GM12878 (cell line): ENCODE data around the gene DALRD3. TPM values are rescaled to one million over a fixed set of nuclear protein-coding genes. Genes with fewer than 3 reads are reported as not detected.
A peak's percentile ranks its signal among the peaks of the same experiment; 100 is the strongest.

Experiments used
- ATAC-seq: fragments of 200-7000 bp; cut with Tn5 transposase; 3 replicates; pipeline ENCODE4 v1.9.1; 2020; ENCODE audit warnings: mild to moderate bottlenecking, moderate library complexity
- BruUV-seq: library from RNA; stranded (reverse); fragments of 400-500 nt; replicated peaks from 2 replicates; lab custom pipeline; 2021; lab: Mats Ljungman, UMichigan
- CTCF ChIA-PET: fragments of 300-600 bp; sonication (Branson Sonifier 250); formaldehyde crosslinking; extraction: SDS; loops from one replicate; lab custom pipeline; 2021; ENCODE audit warnings: inconsistent platforms; lab: Yijun Ruan, JAX
- POLR2A ChIA-PET: fragments of 350-600 bp; formaldehyde crosslinking; extraction: SDS; loops from one replicate; lab custom pipeline; 2021; ENCODE audit warnings: inconsistent platforms; lab: Charles Lee
- RAD21 ChIA-PET: fragments of 300-600 bp; sonication (Branson Sonifier 250); formaldehyde crosslinking; loops from one replicate; lab custom pipeline; 2023; ENCODE audit warnings: antibody characterized with exemption; ENCODE audit not compliant: unreplicated experiment; lab: Charles Lee
- SMC1A ChIA-PET: fragments of 300-600 bp; sonication (Branson Sonifier 250); formaldehyde crosslinking; loops from one replicate; lab custom pipeline; 2023; ENCODE audit not compliant: unreplicated experiment, uncharacterized antibody; lab: Charles Lee
- DNase-seq: peaks from one replicate; pipeline ENCODE4 v3.0.0-alpha.2; 2011; ENCODE audit warnings: low read depth, low spot score
- FAIRE-seq: peaks from 3 replicates; lab custom pipeline; 2011; peaks lifted over from hg19 to GRCh38; lab: Jason Lieb, UNC
- H2AFZ ChIP-seq: 2 replicates; pipeline ENCODE4 v1.6.0; 2011; ENCODE audit warnings: low read depth, low read length, control low read depth; ENCODE audit not compliant: control insufficient read depth
- H3K27ac ChIP-seq: 2 replicates; pipeline ENCODE4 v1.5.1; 2011; ENCODE audit warnings: control low read depth; ENCODE audit not compliant: control insufficient read depth, insufficient read depth
- H3K27me3 ChIP-seq, 2 experiments: replicated peaks in 1 of 2; 2 replicates each; pipeline versions ENCODE4 v1.6.0 to v1.6.1; 2011; ENCODE audit warnings: low read length in 1 of 2; ENCODE audit not compliant: control insufficient read depth in 2 of 2, insufficient read depth in 2 of 2
- H3K36me3 ChIP-seq, 2 experiments: 2 replicates each; pipeline ENCODE4 v1.5.1; 2011; ENCODE audit warnings: low read length in 1 of 2; ENCODE audit not compliant: control insufficient read depth in 2 of 2, insufficient read depth in 2 of 2
- H3K4me1 ChIP-seq: 2 replicates; pipeline ENCODE4 v1.6.1; 2011; ENCODE audit warnings: mild to moderate bottlenecking, low read length, moderate library complexity, mixed read lengths; ENCODE audit not compliant: control insufficient read depth, insufficient read depth
- H3K4me2 ChIP-seq: 2 replicates; pipeline ENCODE4 v1.6.0; 2011; ENCODE audit warnings: control low read depth; ENCODE audit not compliant: control insufficient read depth, insufficient read depth
- H3K4me3 ChIP-seq: fragments of 200-600 bp; sonication (generic); 2 replicates; pipeline ENCODE4 v1.5.1; 2016
- H3K79me2 ChIP-seq: 2 replicates; pipeline ENCODE4 v1.6.0; 2011; ENCODE audit warnings: low read length; ENCODE audit not compliant: control insufficient read depth, insufficient read depth
- H3K9ac ChIP-seq: 2 replicates; pipeline ENCODE4 v1.8.0; 2011; ENCODE audit warnings: low read length, control low read depth, mixed read lengths; ENCODE audit not compliant: control insufficient read depth, insufficient read depth
- H3K9me3 ChIP-seq: replicated peaks from 3 replicates; pipeline ENCODE4 v1.5.1; 2011; ENCODE audit warnings: mild to moderate bottlenecking, low read length; ENCODE audit not compliant: control insufficient read depth, insufficient read depth
- H4K20me1 ChIP-seq: 2 replicates; pipeline ENCODE4 v1.6.0; 2011; ENCODE audit not compliant: control insufficient read depth, insufficient read depth
- POLR2AphosphoS5 ChIP-seq: IDR thresholded peaks from 2 replicates; pipeline ENCODE4 v1.6.1; 2011; ENCODE audit warnings: mild to moderate bottlenecking, low read length, inconsistent platforms
- WRNIP1 ChIP-seq: IDR thresholded peaks from 2 replicates; pipeline ENCODE4 v1.6.1; 2011; ENCODE audit warnings: low read depth, low read length, improper control_type of control experiment, borderline replicate concordance
- WGBS: methylation state at CpG from one replicate; pipeline ENCODE4 v1.1.6; 2016; ENCODE audit warnings: low lambda C conversion rate; ENCODE audit not compliant: insufficient replicate concordance, insufficient coverage; ENCODE audit errors: missing lambda C conversion rate; 5-methylcytosine and 5-hydroxymethylcytosine counted together
- in situ Hi-C: fragments of 300-500 bp; cut with MboI; formaldehyde crosslinking; loops from 9 replicates; pipeline ENCODE4 v1.14.3; 2018; ENCODE audit warnings: mixed read lengths
- intact Hi-C: fragments of 100-400 bp; cut with micrococcal nuclease; formaldehyde crosslinking; loops from one replicate; pipeline ENCODE4 v1.14.2; 2022; ENCODE audit not compliant: unreplicated experiment
- polyA plus RNA-seq, 11 experiments: library from polyadenylated mRNA; depleted of rRNA in 4 of 11; unstranded in 6 of 11; stranded (reverse) in 5 of 11; fragments of >200 nt; fragmentation: Nextera tagmentation in 4 of 11; fragmentation: Illumina TruSeq in 1 of 11; extraction: Ambion mirVana in 4 of 11; extraction: Trizol in 1 of 11; gene quantifications; 1 replicate in 1 of 11; 2 replicates in 10 of 11; pipeline versions ENCODE4 v1.2.1 to v1.2.3, GENCODE V29; 2011 to 2016; ENCODE audit warnings: inconsistent platforms in 2 of 11, missing spikeins in 2 of 11, low read depth in 1 of 11
- total RNA-seq, 4 experiments: library from RNA; depleted of rRNA in 3 of 4; stranded (reverse); fragments of >200 nt in 3 of 4; fragmentation: Illumina TruSeq in 1 of 4; extraction: Trizol in 1 of 4; gene quantifications; 2 replicates each; pipeline versions ENCODE4 v1.2.1 to v1.2.3, GENCODE V29; 2013 to 2021

DALRD3 gene
- total and polyA plus RNA-seq, 10 of the 15 experiments (the other 5 are each of a cell fraction or from before 2014, with no cell fraction given): 10.1 to 28.2 (median 21.6) TPM

DNA sequence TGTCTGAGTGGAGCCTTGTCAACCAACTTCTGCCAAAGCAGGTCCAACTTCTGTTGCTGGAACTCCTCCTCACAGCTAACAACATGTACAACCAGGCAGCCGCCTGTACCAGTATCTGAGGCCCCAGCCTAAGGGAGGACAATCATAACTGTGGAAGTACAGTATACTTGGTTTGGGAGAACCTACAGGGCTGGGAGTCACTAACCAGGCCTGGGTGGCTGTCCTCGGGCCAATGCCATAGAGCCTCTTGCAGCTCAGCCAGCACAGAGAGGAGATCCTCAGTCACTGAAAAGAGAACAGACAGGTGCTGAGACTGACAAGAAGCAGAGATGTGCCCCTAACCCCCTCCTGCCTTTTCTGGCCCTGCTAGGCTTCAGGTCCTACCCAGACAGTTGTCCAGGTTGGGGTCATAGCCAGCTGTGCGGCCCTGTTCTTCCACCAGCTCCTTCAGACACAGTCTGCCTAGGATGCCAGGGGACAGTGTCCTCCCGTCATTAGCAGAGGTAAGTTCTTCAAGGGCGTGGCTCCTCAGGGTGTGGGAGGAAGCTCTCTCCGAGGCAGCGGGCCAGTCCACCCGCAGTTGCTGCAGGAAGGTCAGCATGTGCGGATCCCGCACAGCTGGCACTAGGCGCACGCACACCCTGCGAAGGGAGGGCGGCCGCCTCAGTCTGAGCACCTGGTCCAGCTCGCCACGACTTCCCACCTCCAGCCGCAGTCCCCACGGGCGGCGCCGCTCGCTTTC is 980 bp downstream of the DALRD3 start:
- TF ChIP-seq POLR2AphosphoS5 (peak; percentile 41; the same call in 1 of the 2 replicates), WRNIP1 (no peak)
- TF ChIP-seq, all 136 proteins: peak for 1
- no peak for FAIRE-seq
- peaks cover 23 to 26% of the 10 kb centered on the region in 2 experiments for H3K36me3 ChIP-seq
- peaks cover 31% of the 10 kb centered on the region for H3K79me2 ChIP-seq
- no peak overlapping the region; the same call in 1 of the 2 replicates for H2AFZ ChIP-seq
- no TSS peak for BruUV-seq
- H4K20me1 ChIP-seq: 0 out of 2 replicates have a peak, but pooled peaks cover 3% of the 10 kb centered on the region
- in situ Hi-C loops: no loop called here
- H3K4me1 ChIP-seq: peaks cover 5% of the 10 kb centered on the region; the same call in 1 of the 2 replicates
- H3K27me3 ChIP-seq: no peaks in the 10 kb centered on the region
- ChIA-PET RAD21 (interaction anchor here (1.0 to 2.3 kb wide), 2 partner anchors 28 to 30 kb away, joined by 4 to 12 read pairs; no protein-coding TSS in a partner anchor), SMC1A (interaction anchor here (0.7 to 4.2 kb wide), 2 partner anchors 10 to 11 kb away, joined by 4 to 21 read pairs; partner anchors contain the start of genes IMPDH2 and WDR6), POLR2A (interaction anchor here (0.5 to 2.8 kb wide), 5 partner anchors 9 to 115 kb away, joined by 3 to 28 read pairs (median 6); partner anchors contain the start of genes QRICH1 and WDR6), CTCF (interaction anchor here (0.6 to 5.9 kb wide), 3 partner anchors 8 to 28 kb away, joined by 3 to 83 read pairs (median 21); partner anchors contain the start of genes P4HTM and WDR6)
- WGBS: 6% methylated on average over 21 of the region's 23 CpGs
- H3K9me3 ChIP-seq: no peaks in the 10 kb centered on the region
- DNase-seq: no peak
- peak overlapping the region; percentile 59; the same call in 1 of the 2 replicates for H3K27ac ChIP-seq
- H3K9ac ChIP-seq: peak overlapping the region; percentile 52; the same call in 1 of the 2 replicates
- no peak for ATAC-seq
- peak overlapping the region; percentile 86 for H3K4me2 ChIP-seq
- intact Hi-C loops: no loop called here
- H3K4me3 ChIP-seq: peak overlapping the region; percentile 95
